K562 treated with DMSO at 1 percent for 24 hours (cell line): ENCODE results near the gene NPTXR. TPM values are rescaled to one million over a fixed set of nuclear protein-coding genes. Genes with fewer than 3 reads are reported as not detected.

ENCODE experiments used
- total RNA-seq: library from RNA; unstranded; fragments of 300-600 nt; gene quantifications from 2 replicates; pipeline ENCODE4 v1.2.3, GENCODE V29; 2022; ENCODE audit warnings: low read depth; ENCODE audit not compliant: insufficient read depth

The NPTXR gene
- 5.1 and 5.8 TPM in 2 replicates for total RNA-seq

GRCh38 chr22:38843657-38844314 lies at the start of gene NPTXR:
NPTXR (minus strand) TSS chr22:38844028.

GRCh38 chr22:38872172-38872830 lies 28.5 kb upstream of the NPTXR start, which contains the start of gene CBX6:
CBX6 (minus strand) TSS chr22:38872216; CDS start chr22:38872190, 26 bp downstream.

GRCh38 chr22:38793721-38794466 lies 49.9 kb downstream of the NPTXR start, which contains the start of gene DNAL4:
DNAL4 (minus strand) TSS chr22:38794143; CDS start chr22:38782731, 11,412 bp downstream.

Other genes with a start within 250 kb of the NPTXR start
- 0.09 and 0.32 TPM in 2 replicates for gene FAM227A, start 187.6 kb downstream of the NPTXR start, total RNA-seq
- 11.1 and 17.2 TPM in 2 replicates for gene CBY1, start 187.4 kb downstream of the NPTXR start, total RNA-seq
- 12.6 and 13.0 TPM in 2 replicates for gene TOMM22, start 162.1 kb downstream of the NPTXR start, total RNA-seq
- 31.2 and 34.0 TPM in 2 replicates for gene JOSD1, start 143.1 kb downstream of the NPTXR start, total RNA-seq
- gene GTPBP1, start 138.1 kb downstream of the NPTXR start, total RNA-seq: 26.5 and 28.2 TPM in 2 replicates
- gene SUN2, start 88.0 kb downstream of the NPTXR start, total RNA-seq: 72.7 and 74.5 TPM in 2 replicates
- gene DNAL4, start 49.9 kb downstream of the NPTXR start, total RNA-seq: 15.3 and 16.5 TPM in 2 replicates
- 12.3 and 12.5 TPM in 2 replicates for gene CBX6, start 28.2 kb upstream of the NPTXR start, total RNA-seq
- gene APOBEC3A, start 113.6 kb upstream of the NPTXR start, total RNA-seq: not detected in 2 replicates
- 65.1 and 67.3 TPM in 2 replicates for gene APOBEC3B, start 138.3 kb upstream of the NPTXR start, total RNA-seq
- gene APOBEC3C, start 170.2 kb upstream of the NPTXR start, total RNA-seq: 44.4 and 50.0 TPM in 2 replicates
- gene APOBEC3D, start 177.1 kb upstream of the NPTXR start, total RNA-seq: 5.3 and 6.7 TPM in 2 replicates
- 4.4 TPM in 2 replicates for gene APOBEC3F, start 196.8 kb upstream of the NPTXR start, total RNA-seq
- gene APOBEC3G, start 233.2 kb upstream of the NPTXR start, total RNA-seq: 9.4 and 10.8 TPM in 2 replicates